ENCODE measurements around the gene KLF12.

KLF12 gene

GRCh38 chr13:74101436-74101835, 32.8 kb downstream of the KLF12 start:
- DNase-seq: no peak

GRCh38 chr13:74098077-74098476, 36.1 kb downstream of the KLF12 start:
- DNase-seq: no peak

- no peak for DNase-seq
Measured at GRCh38 chr13:74097116-74097515, 37.1 kb downstream of the KLF12 start.

- DNase-seq: no peak
Measured at GRCh38 chr13:74093691-74094090, 40.5 kb downstream of the KLF12 start.

- no peak for DNase-seq
Measured at GRCh38 chr13:74092711-74093110, 41.5 kb downstream of the KLF12 start.

GRCh38 chr13:74090869-74091605, 43.2 kb downstream of the KLF12 start:
- no peak for DNase-seq

- DNase-seq: no peak
Measured at GRCh38 chr13:74090397-74090796, 43.8 kb downstream of the KLF12 start.

- no peak for DNase-seq
Measured at GRCh38 chr13:74087357-74087756, 46.8 kb downstream of the KLF12 start.
